ENCODE measurements around the gene GRPEL2. TPM values are rescaled to one million over a fixed set of nuclear protein-coding genes. Genes with fewer than 3 reads are reported as not detected.

Gene GRPEL2
- total and polyA plus RNA-seq, 3 donors from 2014 or later = 11.6 to 14.3 (median 13.3) TPM

DNA sequence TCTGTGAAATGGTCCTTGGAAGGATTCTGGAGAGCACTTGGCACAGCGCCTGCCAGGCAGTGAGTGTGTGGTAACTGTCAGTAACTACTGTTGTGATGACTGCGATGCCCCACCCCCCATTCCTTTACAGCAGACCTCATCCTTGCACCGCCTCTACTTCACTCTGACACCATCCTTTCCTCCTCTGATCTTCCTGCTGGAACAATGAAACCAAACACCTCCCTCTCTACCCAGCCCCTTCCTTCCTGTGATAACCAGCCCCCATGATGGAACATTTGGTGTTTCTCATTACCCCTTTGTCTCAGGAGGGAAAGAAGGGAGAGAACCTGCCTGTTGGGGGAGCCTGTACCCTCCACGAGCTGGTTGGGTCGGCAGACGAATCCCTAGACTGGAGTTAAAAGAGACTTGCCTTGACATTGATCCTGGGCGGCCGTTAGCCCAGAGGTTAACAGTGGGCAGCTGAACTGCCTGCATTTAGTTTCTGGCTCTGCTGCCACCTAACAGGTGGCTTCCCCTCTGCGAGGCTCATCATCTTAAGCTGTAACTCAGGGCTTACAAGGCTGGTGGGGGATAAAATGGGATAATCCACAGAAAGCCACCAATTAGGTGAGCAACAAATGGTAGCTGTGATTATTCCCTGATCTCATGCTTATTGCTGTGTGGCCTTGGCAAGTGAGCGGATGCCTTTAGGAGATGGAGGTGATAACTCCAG, 34.2 kb upstream of the GRPEL2 start:
- no peak overlapping the region for H3K27ac ChIP-seq
- no peaks in the 10 kb centered on the region for H3K4me1 ChIP-seq
- H3K27me3 ChIP-seq = no peaks in the 10 kb centered on the region
- no peak for DNase-seq
- WGBS, 2 donors = 80 to 81% methylated on average over 10 of the region's 10 CpGs
- intact Hi-C loops (cut with DNase I; ENCODE audit: low total_unique reads) = no loop called here
- no peaks in the 10 kb centered on the region for H3K36me3 ChIP-seq (ENCODE audit: low read depth, missing control alignments)
- TF ChIP-seq POLR2A (IDR thresholded peaks at IDR 0.05) = no peak
- TF ChIP-seq, protein P1, sequence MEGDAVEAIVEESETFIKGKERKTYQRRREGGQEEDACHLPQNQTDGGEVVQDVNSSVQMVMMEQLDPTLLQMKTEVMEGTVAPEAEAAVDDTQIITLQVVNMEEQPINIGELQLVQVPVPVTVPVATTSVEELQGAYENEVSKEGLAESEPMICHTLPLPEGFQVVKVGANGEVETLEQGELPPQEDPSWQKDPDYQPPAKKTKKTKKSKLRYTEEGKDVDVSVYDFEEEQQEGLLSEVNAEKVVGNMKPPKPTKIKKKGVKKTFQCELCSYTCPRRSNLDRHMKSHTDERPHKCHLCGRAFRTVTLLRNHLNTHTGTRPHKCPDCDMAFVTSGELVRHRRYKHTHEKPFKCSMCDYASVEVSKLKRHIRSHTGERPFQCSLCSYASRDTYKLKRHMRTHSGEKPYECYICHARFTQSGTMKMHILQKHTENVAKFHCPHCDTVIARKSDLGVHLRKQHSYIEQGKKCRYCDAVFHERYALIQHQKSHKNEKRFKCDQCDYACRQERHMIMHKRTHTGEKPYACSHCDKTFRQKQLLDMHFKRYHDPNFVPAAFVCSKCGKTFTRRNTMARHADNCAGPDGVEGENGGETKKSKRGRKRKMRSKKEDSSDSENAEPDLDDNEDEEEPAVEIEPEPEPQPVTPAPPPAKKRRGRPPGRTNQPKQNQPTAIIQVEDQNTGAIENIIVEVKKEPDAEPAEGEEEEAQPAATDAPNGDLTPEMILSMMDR (IDR thresholded peaks at IDR 0.05) = no peak
- H3K4me3 ChIP-seq = no peak overlapping the region
- no peaks in the 10 kb centered on the region for H3K9me3 ChIP-seq

DNA sequence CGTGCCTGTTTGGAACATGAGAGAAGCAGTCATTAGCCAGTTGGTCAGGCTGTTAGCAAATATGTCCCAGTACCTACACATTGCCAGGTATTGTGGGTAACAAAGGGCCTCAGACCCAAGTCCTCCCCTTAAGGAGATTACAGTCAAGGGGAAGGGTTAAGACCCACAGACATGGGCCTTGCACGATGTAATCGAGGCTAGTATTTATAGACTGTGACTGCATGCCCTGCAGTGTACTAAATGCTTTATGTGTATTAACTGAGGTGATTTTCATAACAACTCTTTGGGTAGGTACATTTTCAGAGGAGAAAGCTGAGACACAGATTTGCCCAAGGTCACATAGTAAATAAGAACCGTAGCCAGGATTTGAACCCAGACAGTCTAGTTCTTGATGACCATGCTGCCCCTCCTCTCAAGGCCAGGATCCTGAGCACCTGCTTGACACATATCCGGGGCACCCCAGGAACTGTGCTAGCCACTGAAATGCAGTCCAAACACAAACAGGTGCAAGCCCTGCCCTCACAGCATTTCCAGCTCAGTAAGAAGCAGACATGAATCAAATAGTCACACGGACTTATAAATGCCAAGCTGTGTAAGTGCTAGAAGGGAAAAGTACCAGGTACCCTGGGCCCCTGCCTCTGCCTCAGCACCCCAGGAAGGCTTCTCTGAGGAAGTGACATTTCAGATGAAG, 32.0 kb upstream of the GRPEL2 start:
- no peak for DNase-seq
- TF ChIP-seq POLR2A (IDR thresholded peaks at IDR 0.05) = no peak
- TF ChIP-seq, protein P1 (IDR thresholded peaks at IDR 0.05) = no peak
- no peaks in the 10 kb centered on the region for H3K9me3 ChIP-seq
- no peak overlapping the region for H3K27ac ChIP-seq
- peaks cover 5% of the 10 kb centered on the region for H3K4me1 ChIP-seq
- H3K27me3 ChIP-seq = no peaks in the 10 kb centered on the region
- H3K36me3 ChIP-seq (ENCODE audit: low read depth, missing control alignments) = no peaks in the 10 kb centered on the region
- H3K4me3 ChIP-seq = no peak overlapping the region
- intact Hi-C loops (cut with DNase I; ENCODE audit: low total_unique reads) = no loop called here
- 80 to 83% methylated on average over 6 of the region's 6 CpGs for WGBS, 2 donors

DNA sequence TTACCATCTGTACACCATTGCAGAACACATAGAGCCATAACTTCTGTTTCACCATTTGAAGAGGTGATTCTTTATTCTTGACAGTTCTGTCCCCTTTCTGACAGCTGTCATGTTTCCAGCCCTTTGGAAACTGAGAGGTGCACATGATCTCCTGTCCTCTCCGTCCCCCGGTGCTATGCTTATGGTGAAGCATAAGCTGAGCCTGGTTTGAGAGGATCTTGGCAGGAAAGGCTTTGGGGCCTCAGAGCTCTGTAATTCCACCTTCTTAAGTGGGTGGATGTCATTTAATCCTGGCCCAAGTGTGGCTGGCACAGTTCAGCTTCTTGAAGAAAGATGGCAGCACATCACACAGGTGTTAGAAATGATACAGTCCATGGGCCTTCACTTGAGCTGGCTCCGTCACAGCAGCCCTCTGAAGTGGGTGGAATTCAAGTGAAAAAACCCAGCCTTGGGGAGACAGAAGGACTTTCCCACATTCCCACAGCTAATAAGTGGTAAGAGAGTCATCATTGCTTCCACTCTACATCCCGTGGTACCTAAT, 30.7 kb upstream of the GRPEL2 start:
- Histone ChIP-seq H3K9me3 (no peaks in the 10 kb centered on the region), H3K4me3 (no peak overlapping the region), H3K4me1 (peaks cover 5% of the 10 kb centered on the region), H3K36me3 (ENCODE audit: low read depth, missing control alignments) (no peaks in the 10 kb centered on the region), H3K27me3 (no peaks in the 10 kb centered on the region), H3K27ac (no peak overlapping the region)
- no peak for TF ChIP-seq POLR2A (IDR thresholded peaks at IDR 0.05)
- TF ChIP-seq, protein P1 (IDR thresholded peaks at IDR 0.05) = no peak
- intact Hi-C loops (cut with DNase I; ENCODE audit: low total_unique reads) = no loop called here
- DNase-seq = no peak
- WGBS, 2 donors = 97 to 98% methylated on average over 4 of the region's 4 CpGs

DNA sequence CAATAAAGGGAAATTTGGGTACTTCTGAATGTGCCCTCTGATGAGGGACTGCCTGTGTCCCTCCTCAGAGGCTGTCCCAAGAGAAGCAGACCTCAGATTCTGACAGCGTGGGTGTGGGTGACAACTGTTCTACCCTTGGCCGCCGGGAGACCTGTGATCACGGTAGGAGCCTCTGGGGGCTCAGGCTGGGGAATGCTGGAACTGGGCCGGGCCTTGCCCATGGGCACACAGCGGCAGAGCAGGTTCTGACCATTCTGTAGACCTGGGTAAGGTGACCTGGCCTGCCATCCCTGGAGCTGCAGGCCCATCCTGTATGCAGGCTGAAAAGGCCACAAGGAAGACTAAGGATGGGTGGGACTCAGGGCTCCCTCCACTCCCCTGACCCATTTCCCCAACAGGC, 29.5 kb upstream of the GRPEL2 start:
- Histone ChIP-seq H3K27ac (no peak overlapping the region), H3K4me3 (no peak overlapping the region), H3K4me1 (peaks cover 10% of the 10 kb centered on the region), H3K36me3 (ENCODE audit: low read depth, missing control alignments) (no peaks in the 10 kb centered on the region), H3K9me3 (no peaks in the 10 kb centered on the region), H3K27me3 (no peaks in the 10 kb centered on the region)
- intact Hi-C loops (cut with DNase I; ENCODE audit: low total_unique reads) = no loop called here
- 87 to 95% methylated on average over 4 to 6 of the region's 6 CpGs for WGBS, 2 donors
- no peak for DNase-seq
- TF ChIP-seq, protein P1 (IDR thresholded peaks at IDR 0.05) = no peak
- TF ChIP-seq POLR2A (IDR thresholded peaks at IDR 0.05) = no peak
